ENCODE data around the gene WAS. TPM values are rescaled to one million over a fixed set of nuclear protein-coding genes. Genes with fewer than 3 reads are reported as not detected.

WAS gene
- total and polyA plus RNA-seq, 4 donors, result 1.0 to 5.6 (median 4.1) TPM

- Histone ChIP-seq H3K4me1 (ENCODE audit: control insufficient read depth in 4 of 4, insufficient read depth in 4 of 4, low read length in 3 of 4) (peaks cover 0 to 5% (median 3%) of the 10 kb centered on the region in 4 donors), H3K27me3 (ENCODE audit: control insufficient read depth in 4 of 4, insufficient read depth in 4 of 4, low read length in 3 of 4) (no peaks in the 10 kb centered on the region), H3K27ac (ENCODE audit: low read depth in 1 of 2, low read length in 2 of 2) (no peak overlapping the region), H3K9ac (ENCODE audit: low read depth in 1 of 2, low read length in 2 of 2) (no peak overlapping the region), H3K9me3 (ENCODE audit: control insufficient read depth in 4 of 4, low read length in 3 of 4) (no peaks in the 10 kb centered on the region), H3K36me3 (ENCODE audit: control insufficient read depth in 4 of 4, insufficient read depth in 3 of 4, low read depth in 1 of 4, low read length in 3 of 4) (no peaks in the 10 kb centered on the region), H3K4me3 (ENCODE audit: low read depth in 1 of 3, low read length in 3 of 3) (no peak overlapping the region)
- no peak for TF ChIP-seq ZBTB33 (IDR thresholded peaks at IDR 0.05)
- no peak for TF ChIP-seq SP1 (IDR thresholded peaks at IDR 0.05)
- no peak for TF ChIP-seq MAX (IDR thresholded peaks at IDR 0.05)
- TF ChIP-seq RXRA (IDR thresholded peaks at IDR 0.05), result no peak
- TF ChIP-seq HNF4G (IDR thresholded peaks at IDR 0.05), result no peak
- TF ChIP-seq JUND (IDR thresholded peaks at IDR 0.05), result no peak
- TF ChIP-seq GABPA (IDR thresholded peaks at IDR 0.05 in 1 of 2, conservative IDR thresholded peaks at IDR 0.05 in 1 of 2), result no peak
- TF ChIP-seq HNF4A (conservative IDR thresholded peaks at IDR 0.05), result no peak
- TF ChIP-seq REST (IDR thresholded peaks at IDR 0.05), result no peak
- no peak for TF ChIP-seq FOXA2 (IDR thresholded peaks at IDR 0.05)
- no peak for TF ChIP-seq RAD21 (IDR thresholded peaks at IDR 0.05)
- no peak for DNase-seq (ENCODE audit: low spot score)
- WGBS, result 88% methylated on average over 12 of the region's 12 CpGs
Observed at GRCh38 chrX:48685416-48685815, 1.8 kb downstream of the WAS start.

- no peak overlapping the region for H3K27ac ChIP-seq (ENCODE audit: low read depth in 1 of 2, low read length in 2 of 2)
- H3K27me3 ChIP-seq (ENCODE audit: control insufficient read depth in 4 of 4, insufficient read depth in 4 of 4, low read length in 3 of 4), result no peaks in the 10 kb centered on the region
- no peaks in the 10 kb centered on the region for H3K4me1 ChIP-seq (ENCODE audit: control insufficient read depth in 4 of 4, insufficient read depth in 4 of 4, low read length in 3 of 4)
- 66% methylated on average over 19 of the region's 19 CpGs for WGBS
- H3K36me3 ChIP-seq (ENCODE audit: control insufficient read depth in 4 of 4, insufficient read depth in 3 of 4, low read depth in 1 of 4, low read length in 3 of 4), result no peaks in the 10 kb centered on the region
- DNase-seq (ENCODE audit: low spot score), result no peak
- H3K9ac ChIP-seq (ENCODE audit: low read depth in 1 of 2, low read length in 2 of 2), result no peak overlapping the region
- no peak overlapping the region for H3K4me3 ChIP-seq (ENCODE audit: low read depth in 1 of 3, low read length in 3 of 3)
- H3K9me3 ChIP-seq (ENCODE audit: control insufficient read depth in 4 of 4, low read length in 3 of 4), result no peaks in the 10 kb centered on the region
- TF ChIP-seq TAF1 (conservative IDR thresholded peaks at IDR 0.05), result no peak
- no peak for TF ChIP-seq HNF4G (IDR thresholded peaks at IDR 0.05)
- TF ChIP-seq RAD21 (IDR thresholded peaks at IDR 0.05), result no peak
- TF ChIP-seq CTCF (IDR thresholded peaks at IDR 0.05; ENCODE audit: low read depth, low read length, missing input control), result no peak
- no peak for TF ChIP-seq ZBTB33 (IDR thresholded peaks at IDR 0.05)
- no peak for TF ChIP-seq GABPA (IDR thresholded peaks at IDR 0.05 in 1 of 2, conservative IDR thresholded peaks at IDR 0.05 in 1 of 2)
- no peak for TF ChIP-seq YY1 (IDR thresholded peaks at IDR 0.05)
- TF ChIP-seq REST (IDR thresholded peaks at IDR 0.05), result no peak
- TF ChIP-seq FOXA1 (IDR thresholded peaks at IDR 0.05), result no peak
- no peak for TF ChIP-seq RXRA (IDR thresholded peaks at IDR 0.05)
- no peak for TF ChIP-seq FOXA2 (IDR thresholded peaks at IDR 0.05)
- TF ChIP-seq ATF3 (IDR thresholded peaks at IDR 0.05), result no peak
- TF ChIP-seq HNF4A (conservative IDR thresholded peaks at IDR 0.05), result no peak
- no peak for TF ChIP-seq MAX (IDR thresholded peaks at IDR 0.05)
- no peak for TF ChIP-seq NR2F2 (IDR thresholded peaks at IDR 0.05)
- no peak for TF ChIP-seq SP1 (IDR thresholded peaks at IDR 0.05)
Observed at GRCh38 chrX:48688531-48689150, 5.0 kb downstream of the WAS start.

Measured in liver (tissue), 9 donors.